ENCODE measurements around the gene PLS1. TPM values are rescaled to one million over a fixed set of nuclear protein-coding genes. Genes with fewer than 3 reads are reported as not detected.

PLS1 gene
- total RNA-seq, 1 experiment from 2014 or later, result 20.1 TPM

DNA sequence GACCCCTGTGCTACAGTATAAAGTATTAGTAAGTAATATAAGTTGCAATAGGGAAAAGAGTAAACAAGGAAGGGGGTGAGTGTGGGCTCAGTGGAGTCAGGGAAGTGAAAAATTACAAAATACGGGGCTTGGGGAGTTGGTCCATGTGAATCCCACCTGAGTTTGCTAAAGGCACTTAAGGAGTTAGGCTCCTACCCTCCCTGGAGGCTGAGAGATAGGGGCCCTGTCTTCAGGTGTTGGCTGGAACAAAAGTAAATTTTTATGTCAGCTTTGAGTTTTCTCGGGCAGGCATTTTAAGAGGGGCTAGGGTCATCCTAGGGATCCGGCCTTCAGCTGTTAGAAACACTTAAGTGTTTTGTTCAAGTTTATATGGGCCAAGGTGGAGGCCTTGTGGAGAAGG, 135.9 kb downstream of the PLS1 start:
- Histone ChIP-seq H2AFZ (ENCODE audit: low read length) (no peak overlapping the region), H3K4me2 (ENCODE audit: low read length) (no peak overlapping the region), H3K4me3 (ENCODE audit: low read length) (no peak overlapping the region), H3F3A (ENCODE audit: low read length, unreplicated experiment) (no peaks in the 10 kb centered on the region), H3K27me3 (ENCODE audit: low read length) (no peaks in the 10 kb centered on the region), H3K36me3 (ENCODE audit: low read depth, low read length) (no peaks in the 10 kb centered on the region), H3K9me3 (ENCODE audit: low read length) (no peaks in the 10 kb centered on the region), H3K79me2 (ENCODE audit: low read length) (no peaks in the 10 kb centered on the region), H3K9me2 (replicated peaks; ENCODE audit: low read length) (no peaks in the 10 kb centered on the region), H3K4me1 (ENCODE audit: insufficient read depth, low read length) (no peaks in the 10 kb centered on the region), H3K27ac (ENCODE audit: low read length) (no peak overlapping the region), H3K9ac (ENCODE audit: low read length) (no peak overlapping the region), H4K20me1 (ENCODE audit: low read length) (no peaks in the 10 kb centered on the region)
- TF ChIP-seq EZH2phosphoT487 (IDR thresholded peaks at IDR 0.05; ENCODE audit: borderline replicate concordance, low read length), result no peak
- no peak for TF ChIP-seq EZH2 (IDR thresholded peaks at IDR 0.05; ENCODE audit: low read length, unreplicated experiment)
- BruUV-seq (replicated peaks), result no TSS peak
- ChIA-PET CTCF (no interaction called here), POLR2A (ENCODE audit: unreplicated experiment) (no interaction called here)
- ATAC-seq (no peak), DNase-seq (no peak)
- intact Hi-C loops (cut with micrococcal nuclease), result no loop called here

DNA sequence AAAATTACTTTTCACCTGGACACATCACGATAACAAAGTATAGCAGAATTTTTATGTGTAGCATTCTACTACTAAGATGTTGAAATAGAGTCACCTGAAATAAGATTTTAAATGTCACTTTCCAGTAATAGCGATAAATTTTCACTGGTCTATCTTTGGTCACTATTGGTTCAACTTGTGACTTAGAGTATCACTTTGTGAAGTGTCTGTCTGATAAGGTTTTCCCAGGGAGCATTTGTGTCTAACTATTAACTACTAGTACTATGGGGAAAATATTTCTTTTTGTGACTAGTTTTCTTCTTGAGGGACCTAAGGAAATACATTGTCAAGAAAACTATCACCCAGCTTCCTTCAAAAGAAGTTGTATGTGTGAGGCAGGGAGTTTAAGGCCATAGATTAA, 138.6 kb downstream of the PLS1 start:
- ChIA-PET POLR2A (ENCODE audit: unreplicated experiment) (no interaction called here), CTCF (no interaction called here)
- H3K9me3 ChIP-seq (ENCODE audit: low read length), result no peaks in the 10 kb centered on the region
- ATAC-seq (no peak), DNase-seq (no peak)
- H2AFZ ChIP-seq (ENCODE audit: low read length), result no peak overlapping the region
- H3K4me2 ChIP-seq (ENCODE audit: low read length), result no peak overlapping the region
- H3K79me2 ChIP-seq (ENCODE audit: low read length), result no peaks in the 10 kb centered on the region
- TF ChIP-seq, protein P1, sequence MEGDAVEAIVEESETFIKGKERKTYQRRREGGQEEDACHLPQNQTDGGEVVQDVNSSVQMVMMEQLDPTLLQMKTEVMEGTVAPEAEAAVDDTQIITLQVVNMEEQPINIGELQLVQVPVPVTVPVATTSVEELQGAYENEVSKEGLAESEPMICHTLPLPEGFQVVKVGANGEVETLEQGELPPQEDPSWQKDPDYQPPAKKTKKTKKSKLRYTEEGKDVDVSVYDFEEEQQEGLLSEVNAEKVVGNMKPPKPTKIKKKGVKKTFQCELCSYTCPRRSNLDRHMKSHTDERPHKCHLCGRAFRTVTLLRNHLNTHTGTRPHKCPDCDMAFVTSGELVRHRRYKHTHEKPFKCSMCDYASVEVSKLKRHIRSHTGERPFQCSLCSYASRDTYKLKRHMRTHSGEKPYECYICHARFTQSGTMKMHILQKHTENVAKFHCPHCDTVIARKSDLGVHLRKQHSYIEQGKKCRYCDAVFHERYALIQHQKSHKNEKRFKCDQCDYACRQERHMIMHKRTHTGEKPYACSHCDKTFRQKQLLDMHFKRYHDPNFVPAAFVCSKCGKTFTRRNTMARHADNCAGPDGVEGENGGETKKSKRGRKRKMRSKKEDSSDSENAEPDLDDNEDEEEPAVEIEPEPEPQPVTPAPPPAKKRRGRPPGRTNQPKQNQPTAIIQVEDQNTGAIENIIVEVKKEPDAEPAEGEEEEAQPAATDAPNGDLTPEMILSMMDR (conservative IDR thresholded peaks at IDR 0.05; ENCODE audit: low read depth, low read length), result no peak
- TF ChIP-seq EZH2 (IDR thresholded peaks at IDR 0.05; ENCODE audit: low read length, unreplicated experiment), result no peak
- TF ChIP-seq EZH2phosphoT487 (IDR thresholded peaks at IDR 0.05; ENCODE audit: borderline replicate concordance, low read length), result no peak
- intact Hi-C loops (cut with micrococcal nuclease), result no loop called here
- no peaks in the 10 kb centered on the region for H3K27me3 ChIP-seq (ENCODE audit: low read length)
- H3K4me3 ChIP-seq (ENCODE audit: low read length), result no peak overlapping the region
- BruUV-seq (replicated peaks), result no TSS peak
- H3K4me1 ChIP-seq (ENCODE audit: insufficient read depth, low read length), result no peaks in the 10 kb centered on the region
- H3K9me2 ChIP-seq (replicated peaks; ENCODE audit: low read length), result no peaks in the 10 kb centered on the region
- no peaks in the 10 kb centered on the region for H3F3A ChIP-seq (ENCODE audit: low read length, unreplicated experiment)
- no peak overlapping the region for H3K9ac ChIP-seq (ENCODE audit: low read length)
- no peak overlapping the region for H3K27ac ChIP-seq (ENCODE audit: low read length)
- no peaks in the 10 kb centered on the region for H3K36me3 ChIP-seq (ENCODE audit: low read depth, low read length)
- no peaks in the 10 kb centered on the region for H4K20me1 ChIP-seq (ENCODE audit: low read length)

DNA sequence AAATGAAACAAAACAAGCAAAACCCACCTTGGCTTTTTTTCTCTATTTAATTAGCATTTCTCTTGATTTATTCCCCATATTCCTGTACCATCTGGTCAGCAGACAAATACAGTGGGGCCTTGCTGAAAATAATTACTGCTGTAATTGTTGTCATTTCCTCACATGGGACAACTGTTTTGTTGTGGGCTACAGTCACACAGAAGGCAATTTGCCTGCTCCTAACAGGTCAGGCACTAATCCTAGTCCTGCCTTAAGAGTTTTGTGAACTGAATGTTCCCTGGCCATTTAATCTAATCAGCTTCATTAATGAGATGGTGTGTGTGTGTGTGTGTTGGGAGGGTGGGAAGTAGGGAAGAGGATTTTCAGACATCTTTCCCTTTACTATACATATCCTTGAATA, 139.3 kb downstream of the PLS1 start:
- H3K9me2 ChIP-seq (replicated peaks; ENCODE audit: low read length), result no peaks in the 10 kb centered on the region
- no peak for TF ChIP-seq EZH2 (IDR thresholded peaks at IDR 0.05; ENCODE audit: low read length, unreplicated experiment)
- TF ChIP-seq EZH2phosphoT487 (IDR thresholded peaks at IDR 0.05; ENCODE audit: borderline replicate concordance, low read length), result no peak
- TF ChIP-seq, protein P1 (conservative IDR thresholded peaks at IDR 0.05; ENCODE audit: low read depth, low read length), result no peak
- no peak overlapping the region for H2AFZ ChIP-seq (ENCODE audit: low read length)
- no peaks in the 10 kb centered on the region for H3F3A ChIP-seq (ENCODE audit: low read length, unreplicated experiment)
- no peak overlapping the region for H3K27ac ChIP-seq (ENCODE audit: low read length)
- H3K9me3 ChIP-seq (ENCODE audit: low read length), result no peaks in the 10 kb centered on the region
- DNase-seq (no peak), ATAC-seq (no peak)
- H3K9ac ChIP-seq (ENCODE audit: low read length), result no peak overlapping the region
- H3K4me1 ChIP-seq (ENCODE audit: insufficient read depth, low read length), result no peaks in the 10 kb centered on the region
- POLR2A ChIA-PET (ENCODE audit: unreplicated experiment), result no interaction called here
- CTCF ChIA-PET, result no interaction called here
- no peaks in the 10 kb centered on the region for H3K27me3 ChIP-seq (ENCODE audit: low read length)
- H3K4me2 ChIP-seq (ENCODE audit: low read length), result no peak overlapping the region
- no peaks in the 10 kb centered on the region for H3K79me2 ChIP-seq (ENCODE audit: low read length)
- BruUV-seq (replicated peaks), result no TSS peak
- intact Hi-C loops (cut with micrococcal nuclease), result no loop called here
- H3K4me3 ChIP-seq (ENCODE audit: low read length), result no peak overlapping the region
- H4K20me1 ChIP-seq (ENCODE audit: low read length), result no peaks in the 10 kb centered on the region
- H3K36me3 ChIP-seq (ENCODE audit: low read depth, low read length), result no peaks in the 10 kb centered on the region
